Coronary artery (tissue), 2 donors: Measurements from ENCODE around the gene NR0B1.

Experiments used
- DNase-seq: peaks from one replicate; pipeline ENCODE4 v3.0.0-alpha.2; 2017; ENCODE audit warnings: low spot score
- H3K27ac ChIP-seq, 2 donors: fragments of 200-600 bp; sonication (generic); one replicate each; pipeline ENCODE4 v1.5.1; 2016 to 2019
- H3K4me3 ChIP-seq: fragments of 200-600 bp; sonication (generic); 2 replicates; pipeline ENCODE4 v1.5.1; 2016; ENCODE audit warnings: mild to moderate bottlenecking, moderate library complexity
- CTCF ChIP-seq: fragments of 200-600 bp; sonication (generic); IDR thresholded peaks from one replicate; pipeline ENCODE4 v1.5.1; 2019; ENCODE audit warnings: antibody characterized with exemption

NR0B1 gene

GRCh38 chrX:30309139-30309571 is at the start of gene NR0B1:
NR0B1 (minus strand) TSS chrX:30309390; CDS start chrX:30309363, 27 bp downstream.
- DNase-seq: no peak
- H3K4me3 ChIP-seq: peak within 1 kb of the TSS; percentile 36
- no peak for TF ChIP-seq CTCF
- H3K27ac ChIP-seq: no peak within 1 kb of the TSS

GRCh38 chrX:30349946-30350345 is 40.8 kb upstream of the NR0B1 start:
- H3K27ac ChIP-seq: no peak overlapping the region
- DNase-seq: no peak
- TF ChIP-seq CTCF: no peak
- no peak overlapping the region for H3K4me3 ChIP-seq

GRCh38 chrX:30343206-30343605 is 34.0 kb upstream of the NR0B1 start:
- H3K27ac ChIP-seq: no peak overlapping the region
- TF ChIP-seq CTCF: no peak
- no peak overlapping the region for H3K4me3 ChIP-seq
- DNase-seq: no peak

- H3K4me3 ChIP-seq: no peak overlapping the region
- DNase-seq: no peak
- no peak overlapping the region for H3K27ac ChIP-seq
- no peak for TF ChIP-seq CTCF
These were observed 31.6 kb upstream of the NR0B1 start for GRCh38 chrX:30340753-30341152.

- no peak for DNase-seq
- Histone ChIP-seq H3K4me3 (no peak overlapping the region), H3K27ac (no peak overlapping the region)
- no peak for TF ChIP-seq CTCF
These were observed 18.6 kb upstream of the NR0B1 start for GRCh38 chrX:30327762-30328161.

- TF ChIP-seq CTCF: no peak
- H3K4me3 ChIP-seq: no peak overlapping the region
- DNase-seq: no peak
- no peak overlapping the region for H3K27ac ChIP-seq
These were observed 8.1 kb upstream of the NR0B1 start for GRCh38 chrX:30317308-30317707.

GRCh38 chrX:30313322-30313721 is 4.1 kb upstream of the NR0B1 start:
- DNase-seq: no peak
- no peak for TF ChIP-seq CTCF
- Histone ChIP-seq H3K27ac (no peak overlapping the region), H3K4me3 (no peak overlapping the region)
